HG02852 (cell line): Measurements from ENCODE around the gene LNX2.

Source experiments
- ATAC-seq: cut with Tn5 transposase; IDR thresholded peaks from one replicate; pipeline ENCODE4 v1.9.1; 2021; ENCODE audit warnings: mild to moderate bottlenecking, moderate library complexity; ENCODE audit not compliant: unreplicated experiment

LNX2 gene

GRCh38 chr13:27516103-27516502 lies 104.2 kb downstream of the LNX2 start:
- ATAC-seq, result no peak

- ATAC-seq, result no peak
Observed at GRCh38 chr13:27510082-27510481, 110.2 kb downstream of the LNX2 start.

GRCh38 chr13:27508802-27509201 lies 111.5 kb downstream of the LNX2 start:
- ATAC-seq, result no peak

DNA sequence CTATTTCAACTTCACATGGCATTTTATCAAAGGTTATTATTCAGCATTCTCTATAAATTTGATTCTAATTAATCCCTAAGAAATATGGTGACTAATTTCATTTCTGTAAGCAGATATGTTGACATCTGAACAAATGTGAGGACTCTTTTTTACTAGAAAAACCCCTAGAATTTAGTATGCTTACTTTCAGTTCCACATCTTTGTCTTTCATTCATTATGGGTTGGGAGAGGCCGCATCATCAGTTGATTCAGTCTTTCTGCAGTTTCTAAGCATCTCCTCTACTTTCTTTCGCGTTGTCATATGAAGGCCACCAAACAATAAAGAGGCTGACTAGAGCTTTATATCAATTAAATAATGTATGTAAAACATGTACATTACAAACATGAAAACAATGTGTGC lies 114.5 kb downstream of the LNX2 start:
- no peak for ATAC-seq

- no peak for ATAC-seq
Observed at GRCh38 chr13:27504868-27505194, 115.5 kb downstream of the LNX2 start.

DNA sequence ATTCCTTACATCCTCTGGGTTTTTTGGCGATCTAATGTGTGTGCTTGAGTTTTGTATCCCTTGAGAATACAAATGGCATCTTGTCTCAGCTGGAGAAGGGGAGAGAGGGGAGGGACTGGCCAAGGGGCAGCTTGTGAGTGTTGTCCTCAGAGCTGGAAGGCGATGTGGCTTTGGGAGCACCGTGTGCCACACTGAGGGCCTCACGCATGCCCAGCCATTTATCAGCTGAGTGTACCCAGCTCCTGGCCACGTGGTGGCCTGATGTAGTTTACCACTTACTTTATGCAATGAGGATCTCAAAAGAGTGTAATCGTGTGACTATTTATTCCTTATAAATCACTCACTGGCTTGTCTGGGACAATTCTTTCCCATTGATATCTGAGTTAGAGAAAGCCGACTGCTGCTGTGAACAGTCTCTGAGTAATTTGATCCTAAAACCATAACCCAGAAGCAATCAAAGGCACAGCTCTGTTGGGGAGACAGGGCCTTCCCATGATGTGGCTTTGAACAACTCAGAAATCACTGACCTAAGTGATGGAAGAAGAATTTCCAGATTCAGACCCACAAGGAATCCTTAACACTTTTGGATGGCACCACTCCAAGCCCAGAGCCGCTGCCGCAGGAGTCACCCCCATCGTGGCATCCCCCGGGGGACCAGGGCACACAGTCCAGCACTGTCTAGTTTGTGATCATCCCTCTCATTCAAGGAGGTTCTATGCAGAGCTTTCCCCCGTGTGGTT lies 116.0 kb downstream of the LNX2 start:
- ATAC-seq, result no peak

GRCh38 chr13:27500806-27501534 lies 119.4 kb downstream of the LNX2 start:
- ATAC-seq, result no peak

GRCh38 chr13:27497563-27498230 lies 122.6 kb downstream of the LNX2 start:
- no peak for ATAC-seq

- no peak for ATAC-seq
Observed at GRCh38 chr13:27496536-27497273, 123.6 kb downstream of the LNX2 start.

- no peak for ATAC-seq
Observed at GRCh38 chr13:27496006-27496405, 124.3 kb downstream of the LNX2 start.
